ENCODE results near the gene TECPR2.

The TECPR2 gene

GRCh38 chr14:102484316-102484715, 121.6 kb downstream of the TECPR2 start:
- in situ Hi-C loops (cut with HindIII; ENCODE audit: low sequenced_read_pairs) = no loop called here
- DNase-seq (ENCODE audit: low read depth) = no peak
- H3K4me3 ChIP-seq (ENCODE audit: low read depth, low read length) = no peak overlapping the region
- TF ChIP-seq, protein P1, sequence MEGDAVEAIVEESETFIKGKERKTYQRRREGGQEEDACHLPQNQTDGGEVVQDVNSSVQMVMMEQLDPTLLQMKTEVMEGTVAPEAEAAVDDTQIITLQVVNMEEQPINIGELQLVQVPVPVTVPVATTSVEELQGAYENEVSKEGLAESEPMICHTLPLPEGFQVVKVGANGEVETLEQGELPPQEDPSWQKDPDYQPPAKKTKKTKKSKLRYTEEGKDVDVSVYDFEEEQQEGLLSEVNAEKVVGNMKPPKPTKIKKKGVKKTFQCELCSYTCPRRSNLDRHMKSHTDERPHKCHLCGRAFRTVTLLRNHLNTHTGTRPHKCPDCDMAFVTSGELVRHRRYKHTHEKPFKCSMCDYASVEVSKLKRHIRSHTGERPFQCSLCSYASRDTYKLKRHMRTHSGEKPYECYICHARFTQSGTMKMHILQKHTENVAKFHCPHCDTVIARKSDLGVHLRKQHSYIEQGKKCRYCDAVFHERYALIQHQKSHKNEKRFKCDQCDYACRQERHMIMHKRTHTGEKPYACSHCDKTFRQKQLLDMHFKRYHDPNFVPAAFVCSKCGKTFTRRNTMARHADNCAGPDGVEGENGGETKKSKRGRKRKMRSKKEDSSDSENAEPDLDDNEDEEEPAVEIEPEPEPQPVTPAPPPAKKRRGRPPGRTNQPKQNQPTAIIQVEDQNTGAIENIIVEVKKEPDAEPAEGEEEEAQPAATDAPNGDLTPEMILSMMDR (IDR thresholded peaks at IDR 0.05; ENCODE audit: low read depth, low read length, missing control alignments) = no peak

GRCh38 chr14:102485693-102486512, 123.2 kb downstream of the TECPR2 start:
- DNase-seq (ENCODE audit: low read depth) = no peak
- no peak overlapping the region for H3K4me3 ChIP-seq (ENCODE audit: low read depth, low read length)
- TF ChIP-seq, protein P1 (IDR thresholded peaks at IDR 0.05; ENCODE audit: low read depth, low read length, missing control alignments) = no peak
- in situ Hi-C loops (cut with HindIII; ENCODE audit: low sequenced_read_pairs) = no loop called here

DNA sequence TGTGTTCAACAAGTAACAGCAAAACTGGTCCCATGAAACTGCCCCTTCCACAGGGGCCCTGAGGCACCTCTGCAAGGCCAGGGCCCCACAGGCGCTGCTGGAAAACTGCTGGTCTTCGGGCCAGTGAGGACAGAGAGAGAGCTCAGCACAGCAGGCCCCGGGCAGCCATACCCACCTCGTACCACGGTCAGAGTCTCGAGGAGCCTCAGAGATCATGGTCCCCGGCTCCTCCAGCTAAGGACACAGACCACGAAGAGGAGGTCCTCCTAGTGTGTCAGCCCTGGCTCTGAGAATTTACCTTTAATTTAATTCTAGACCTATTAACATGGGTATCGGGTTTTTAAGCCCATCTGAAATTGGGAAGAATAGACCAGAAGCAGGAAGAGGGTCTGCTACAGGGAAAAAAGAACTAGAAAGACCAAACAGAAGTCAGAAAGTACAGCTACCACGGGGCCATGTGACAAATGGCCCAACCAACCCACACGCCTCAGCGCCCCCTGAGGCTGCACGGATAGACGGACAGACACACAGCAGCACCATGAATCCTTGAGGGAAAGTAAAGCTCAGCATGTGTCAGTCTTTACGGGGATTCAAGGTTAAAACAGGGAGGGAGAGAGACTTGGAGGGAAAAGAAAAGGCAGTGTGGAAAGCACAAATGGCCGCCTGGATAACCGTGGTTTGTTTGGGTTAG, 123.9 kb downstream of the TECPR2 start:
- in situ Hi-C loops (cut with HindIII; ENCODE audit: low sequenced_read_pairs) = no loop called here
- H3K4me3 ChIP-seq (ENCODE audit: low read depth, low read length) = no peak overlapping the region
- DNase-seq (ENCODE audit: low read depth) = no peak
- TF ChIP-seq, protein P1 (IDR thresholded peaks at IDR 0.05; ENCODE audit: low read depth, low read length, missing control alignments) = no peak

DNA sequence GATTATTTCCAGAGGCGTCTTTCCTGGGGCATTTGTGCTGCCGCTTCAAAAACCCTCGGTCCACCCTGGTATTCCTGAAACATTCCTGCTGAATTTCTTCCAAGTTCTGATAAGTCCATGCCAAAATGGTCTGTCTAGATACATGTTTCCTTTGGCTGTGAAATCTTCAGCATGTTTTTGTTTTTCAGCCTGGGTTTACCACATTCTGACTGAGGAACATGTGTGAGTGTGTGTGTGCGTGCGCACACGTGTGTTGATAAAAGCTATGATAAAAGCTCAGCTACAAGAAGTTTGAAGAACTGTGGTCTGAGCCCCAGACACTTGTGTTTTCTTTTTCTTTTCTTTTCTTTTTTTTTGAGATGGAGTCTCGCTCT, 124.5 kb downstream of the TECPR2 start:
- no peak for DNase-seq (ENCODE audit: low read depth)
- TF ChIP-seq, protein P1 (IDR thresholded peaks at IDR 0.05; ENCODE audit: low read depth, low read length, missing control alignments) = no peak
- no peak overlapping the region for H3K4me3 ChIP-seq (ENCODE audit: low read depth, low read length)
- in situ Hi-C loops (cut with HindIII; ENCODE audit: low sequenced_read_pairs) = no loop called here

GRCh38 chr14:102490456-102490855, 127.7 kb downstream of the TECPR2 start:
- in situ Hi-C loops (cut with HindIII; ENCODE audit: low sequenced_read_pairs) = no loop called here

DNA sequence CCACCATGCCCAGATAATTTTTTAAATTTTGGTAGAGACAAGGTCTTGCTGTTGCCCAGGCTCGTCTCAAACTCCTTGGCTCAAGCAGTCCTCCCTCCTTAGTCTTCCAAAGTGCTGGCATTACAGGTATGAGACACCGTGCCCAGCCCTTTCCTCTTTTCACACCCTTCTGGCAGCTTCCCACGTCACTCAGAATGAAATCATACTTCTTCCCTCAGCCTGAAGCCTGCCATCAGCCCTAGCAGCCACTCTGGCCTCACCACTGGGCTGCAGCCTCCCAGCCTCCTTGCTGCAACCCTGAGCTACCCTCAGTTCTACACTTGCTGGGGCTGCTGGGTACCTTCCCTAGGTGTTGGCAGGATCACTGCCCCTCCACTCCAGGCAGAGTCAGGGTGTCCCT, 128.6 kb downstream of the TECPR2 start:
- in situ Hi-C loops (cut with HindIII; ENCODE audit: low sequenced_read_pairs) = no loop called here
- DNase-seq (ENCODE audit: low read depth) = no peak

More at GRCh38 chr14:102490456-102490855, 127.7 kb downstream of the TECPR2 start:
- H3K4me3 ChIP-seq (ENCODE audit: low read depth, low read length) = no peak overlapping the region
- TF ChIP-seq, protein P1 (IDR thresholded peaks at IDR 0.05; ENCODE audit: low read depth, low read length, missing control alignments) = no peak
- DNase-seq (ENCODE audit: low read depth) = no peak

More for the DNA sequence above, 128.6 kb downstream of the TECPR2 start:
- no peak overlapping the region for H3K4me3 ChIP-seq (ENCODE audit: low read depth, low read length)
- TF ChIP-seq, protein P1 (IDR thresholded peaks at IDR 0.05; ENCODE audit: low read depth, low read length, missing control alignments) = no peak

All from astrocyte of the cerebellum (primary cell).